Kidney epithelial cell (primary cell): ENCODE measurements around the gene HLCS. TPM values are rescaled to one million over a fixed set of nuclear protein-coding genes. Genes with fewer than 3 reads are reported as not detected.
A peak's percentile ranks its signal among the peaks of the same experiment; 100 is the strongest.

Experiments
- DNase-seq: peaks from one replicate; pipeline ENCODE4 v3.0.0-alpha.2; 2010; ENCODE audit warnings: low read depth
- H3K27me3 ChIP-seq: 2 replicates; pipeline ENCODE4 v1.6.0; 2011; ENCODE audit warnings: low read length; ENCODE audit not compliant: control insufficient read depth, insufficient read depth
- H3K36me3 ChIP-seq: 2 replicates; pipeline ENCODE4 v1.5.1; 2011; ENCODE audit warnings: low read length; ENCODE audit not compliant: control insufficient read depth, insufficient read depth
- H3K4me3 ChIP-seq: 2 replicates; pipeline ENCODE4 v1.5.1; 2011; ENCODE audit warnings: low read depth, mild to moderate bottlenecking, control low read depth, low read length
- total RNA-seq: library from RNA; depleted of rRNA; stranded (reverse); fragments of >200 nt; gene quantifications from 2 replicates; pipeline ENCODE4 v1.2.3, GENCODE V29; 2015
- TF ChIP-seq, protein P1 (sequence below): IDR thresholded peaks from 2 replicates; pipeline ENCODE4 v1.5.1; 2011; ENCODE audit warnings: mild to moderate bottlenecking, moderate library complexity, low read length, control low read depth, inconsistent platforms; ENCODE audit not compliant: insufficient read depth, poor library complexity, severe bottlenecking

HLCS gene
- total RNA-seq, 1 donor from 2014 or later = 26.7 TPM

DNA sequence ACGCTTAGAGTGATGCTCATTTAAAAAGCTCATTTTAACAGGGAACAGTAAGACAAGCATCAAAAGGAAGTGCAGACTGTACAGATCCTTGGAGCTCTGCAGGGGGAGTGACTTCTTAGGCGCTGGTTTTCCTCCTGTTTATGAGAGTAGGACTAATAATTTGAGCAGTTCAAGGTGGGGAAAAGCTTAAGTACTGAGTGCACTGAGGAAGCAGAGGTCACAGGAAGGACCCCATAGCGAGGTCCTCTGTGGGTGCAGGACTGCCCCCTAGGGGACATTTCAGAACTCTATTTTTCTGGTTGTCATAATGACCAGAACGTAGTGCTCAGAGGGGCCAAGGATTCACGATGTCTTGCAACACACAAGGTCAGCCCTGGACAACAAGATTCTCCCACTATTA, 112.1 kb downstream of the HLCS start:
- TF ChIP-seq, protein P1, sequence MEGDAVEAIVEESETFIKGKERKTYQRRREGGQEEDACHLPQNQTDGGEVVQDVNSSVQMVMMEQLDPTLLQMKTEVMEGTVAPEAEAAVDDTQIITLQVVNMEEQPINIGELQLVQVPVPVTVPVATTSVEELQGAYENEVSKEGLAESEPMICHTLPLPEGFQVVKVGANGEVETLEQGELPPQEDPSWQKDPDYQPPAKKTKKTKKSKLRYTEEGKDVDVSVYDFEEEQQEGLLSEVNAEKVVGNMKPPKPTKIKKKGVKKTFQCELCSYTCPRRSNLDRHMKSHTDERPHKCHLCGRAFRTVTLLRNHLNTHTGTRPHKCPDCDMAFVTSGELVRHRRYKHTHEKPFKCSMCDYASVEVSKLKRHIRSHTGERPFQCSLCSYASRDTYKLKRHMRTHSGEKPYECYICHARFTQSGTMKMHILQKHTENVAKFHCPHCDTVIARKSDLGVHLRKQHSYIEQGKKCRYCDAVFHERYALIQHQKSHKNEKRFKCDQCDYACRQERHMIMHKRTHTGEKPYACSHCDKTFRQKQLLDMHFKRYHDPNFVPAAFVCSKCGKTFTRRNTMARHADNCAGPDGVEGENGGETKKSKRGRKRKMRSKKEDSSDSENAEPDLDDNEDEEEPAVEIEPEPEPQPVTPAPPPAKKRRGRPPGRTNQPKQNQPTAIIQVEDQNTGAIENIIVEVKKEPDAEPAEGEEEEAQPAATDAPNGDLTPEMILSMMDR = peak; percentile 76
- Histone ChIP-seq H3K4me3 (no peak overlapping the region), H3K27me3 (no peaks in the 10 kb centered on the region), H3K36me3 (no peaks in the 10 kb centered on the region)
- DNase-seq = no peak

DNA sequence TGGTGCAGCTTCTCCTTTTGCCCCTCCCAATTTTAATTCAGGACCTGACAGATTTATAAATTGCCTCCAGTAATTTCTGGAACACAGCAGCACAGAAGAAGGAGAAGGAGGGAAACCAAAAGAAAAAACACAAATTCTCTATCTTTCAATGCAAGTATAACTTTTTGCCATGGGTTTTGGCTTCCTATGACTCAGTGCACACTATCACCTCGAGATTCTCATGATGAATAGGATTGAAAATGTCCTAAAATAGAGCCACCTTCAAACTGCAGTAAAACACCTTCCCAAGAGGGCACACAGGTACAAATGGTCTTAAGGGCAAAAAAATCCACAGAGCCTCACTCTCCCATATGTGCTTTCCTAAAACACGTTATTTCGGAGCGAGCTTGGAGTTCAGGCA, 113.6 kb downstream of the HLCS start:
- Histone ChIP-seq H3K36me3 (no peaks in the 10 kb centered on the region), H3K27me3 (no peaks in the 10 kb centered on the region), H3K4me3 (no peak overlapping the region)
- TF ChIP-seq, protein P1 = no peak
- no peak for DNase-seq

DNA sequence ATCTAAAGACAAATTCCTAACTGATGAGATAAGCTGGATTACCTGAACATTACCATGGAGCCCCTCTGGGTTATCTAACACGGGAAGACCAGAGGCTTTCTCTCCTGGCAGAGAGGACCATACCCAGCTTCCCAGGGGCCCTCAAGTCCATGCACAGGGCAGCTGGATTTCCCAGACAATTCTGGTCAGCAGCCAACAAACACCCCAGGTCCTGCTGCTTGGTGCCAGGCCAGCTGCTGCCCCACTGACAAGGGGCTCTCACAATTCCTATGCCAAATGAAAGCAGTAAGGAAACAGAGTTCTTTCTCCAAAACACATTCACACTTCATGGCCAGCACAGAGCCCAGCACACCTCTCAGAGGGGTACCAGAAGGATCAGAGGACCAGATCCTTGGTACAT, 114.2 kb downstream of the HLCS start:
- H3K4me3 ChIP-seq = no peak overlapping the region
- no peaks in the 10 kb centered on the region for H3K36me3 ChIP-seq
- no peaks in the 10 kb centered on the region for H3K27me3 ChIP-seq
- TF ChIP-seq, protein P1 = no peak
- DNase-seq = no peak

DNA sequence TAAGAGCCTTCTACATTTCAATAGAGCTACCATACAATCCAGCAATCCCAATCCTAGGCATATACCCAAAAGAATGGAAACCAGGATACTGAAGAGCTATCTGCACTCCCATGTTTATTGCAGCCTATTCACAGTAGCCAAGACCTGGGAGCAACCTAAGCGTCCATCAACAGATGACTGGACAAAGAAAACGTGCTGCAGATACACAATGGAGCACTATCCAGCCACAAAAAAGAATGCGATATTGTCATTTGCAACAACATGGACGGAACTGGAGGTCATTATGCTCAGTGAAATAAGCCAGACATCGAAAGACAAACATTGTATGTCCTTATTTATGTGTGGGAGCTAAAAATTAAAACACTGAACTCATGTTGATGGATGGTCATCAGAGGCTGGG, 115.3 kb downstream of the HLCS start:
- H3K36me3 ChIP-seq = no peaks in the 10 kb centered on the region
- no peaks in the 10 kb centered on the region for H3K27me3 ChIP-seq
- TF ChIP-seq, protein P1 = no peak
- no peak for DNase-seq
- no peak overlapping the region for H3K4me3 ChIP-seq

DNA sequence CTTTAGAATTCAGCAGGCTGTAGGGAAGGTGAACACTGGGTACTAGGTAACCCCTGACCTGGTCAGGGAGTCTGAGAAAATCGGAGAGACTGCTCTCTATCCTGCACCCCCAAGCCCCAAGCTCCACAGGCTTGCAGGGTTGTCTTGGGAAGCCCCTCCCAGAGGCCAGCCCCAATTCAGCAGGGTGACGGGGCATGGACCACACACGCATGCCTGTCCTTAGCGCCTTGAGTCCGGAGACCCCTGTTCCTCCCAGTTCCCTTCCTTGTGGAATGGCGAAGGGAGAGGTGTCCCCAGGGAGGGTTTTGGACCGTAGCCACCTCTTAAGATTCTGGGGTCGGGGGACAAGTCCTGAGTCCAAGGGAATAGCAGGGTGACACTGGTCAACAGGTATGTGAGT, 116.1 kb downstream of the HLCS start:
- no peaks in the 10 kb centered on the region for H3K36me3 ChIP-seq
- H3K4me3 ChIP-seq = no peak overlapping the region
- H3K27me3 ChIP-seq = no peaks in the 10 kb centered on the region
- TF ChIP-seq, protein P1 = no peak
- DNase-seq = no peak

DNA sequence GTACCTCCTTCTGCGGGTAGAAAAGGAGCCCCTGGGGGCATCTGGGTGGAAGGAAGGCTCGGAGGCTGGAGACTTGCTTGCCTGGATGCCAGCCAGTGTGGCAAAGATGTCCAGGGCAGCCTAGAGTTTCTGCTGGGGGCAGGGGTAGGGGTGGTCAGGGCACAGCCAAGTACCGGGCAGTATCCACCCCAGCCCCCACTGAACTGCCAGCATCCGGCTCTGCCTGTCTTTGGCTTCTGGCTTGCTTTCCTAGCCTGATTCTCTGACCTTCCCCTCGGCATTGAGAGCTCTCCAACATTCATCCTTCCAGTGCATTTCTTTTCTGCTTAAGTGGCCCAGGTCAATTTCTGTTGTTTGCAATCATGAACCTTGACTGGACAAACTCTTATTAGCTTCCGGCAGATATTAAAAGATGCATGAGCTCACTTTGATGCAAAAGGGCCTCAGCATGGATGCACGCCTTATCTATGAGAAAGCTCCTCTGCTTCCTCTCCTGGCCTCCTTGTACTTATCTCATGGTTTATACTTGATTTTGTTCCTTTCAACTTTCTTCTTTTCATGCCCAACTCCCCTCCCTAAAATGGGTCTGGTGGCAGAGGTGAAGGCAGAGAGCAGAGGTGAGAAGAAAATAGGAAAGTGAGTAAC, 116.9 kb downstream of the HLCS start:
- Histone ChIP-seq H3K4me3 (no peak overlapping the region), H3K27me3 (no peaks in the 10 kb centered on the region), H3K36me3 (no peaks in the 10 kb centered on the region)
- TF ChIP-seq, protein P1 = no peak
- no peak for DNase-seq
